ENCODE data around the gene CLIC4.

DNA sequence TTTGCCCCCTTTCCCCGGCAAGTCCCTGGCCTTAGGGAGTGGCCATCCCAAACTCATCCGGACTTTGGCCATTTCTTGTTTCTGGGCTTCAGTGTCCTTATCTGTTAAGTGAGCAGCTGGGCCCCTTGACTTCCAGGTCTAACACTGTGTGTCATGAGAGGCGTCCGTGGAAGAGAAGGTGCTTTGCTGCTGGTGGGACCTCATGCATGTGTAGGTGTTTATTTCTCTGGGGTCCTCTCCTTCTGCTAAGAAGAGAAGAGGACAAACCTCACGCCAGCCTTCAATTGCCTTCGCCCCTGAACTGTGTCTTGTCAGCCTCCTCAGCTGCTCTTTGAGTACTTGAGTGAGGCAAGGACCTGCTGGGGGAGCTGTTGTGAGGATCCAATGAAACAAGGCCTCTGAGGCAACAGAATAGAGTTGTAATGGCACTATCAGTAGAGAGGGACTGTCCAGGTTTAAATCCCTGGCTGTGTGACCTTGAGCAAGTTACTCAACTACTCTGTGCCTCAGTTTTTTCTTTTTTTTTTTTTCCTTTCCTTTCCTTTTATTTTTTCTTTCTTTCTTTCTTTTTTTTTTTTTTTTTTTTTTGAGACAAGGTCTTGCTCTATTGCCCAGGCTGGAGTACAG is 112.4 kb downstream of the CLIC4 start:
- no peak for TF ChIP-seq EZH2 (IDR thresholded peaks at IDR 0.05; ENCODE audit: borderline replicate concordance, low read length)
- TF ChIP-seq, protein P1, sequence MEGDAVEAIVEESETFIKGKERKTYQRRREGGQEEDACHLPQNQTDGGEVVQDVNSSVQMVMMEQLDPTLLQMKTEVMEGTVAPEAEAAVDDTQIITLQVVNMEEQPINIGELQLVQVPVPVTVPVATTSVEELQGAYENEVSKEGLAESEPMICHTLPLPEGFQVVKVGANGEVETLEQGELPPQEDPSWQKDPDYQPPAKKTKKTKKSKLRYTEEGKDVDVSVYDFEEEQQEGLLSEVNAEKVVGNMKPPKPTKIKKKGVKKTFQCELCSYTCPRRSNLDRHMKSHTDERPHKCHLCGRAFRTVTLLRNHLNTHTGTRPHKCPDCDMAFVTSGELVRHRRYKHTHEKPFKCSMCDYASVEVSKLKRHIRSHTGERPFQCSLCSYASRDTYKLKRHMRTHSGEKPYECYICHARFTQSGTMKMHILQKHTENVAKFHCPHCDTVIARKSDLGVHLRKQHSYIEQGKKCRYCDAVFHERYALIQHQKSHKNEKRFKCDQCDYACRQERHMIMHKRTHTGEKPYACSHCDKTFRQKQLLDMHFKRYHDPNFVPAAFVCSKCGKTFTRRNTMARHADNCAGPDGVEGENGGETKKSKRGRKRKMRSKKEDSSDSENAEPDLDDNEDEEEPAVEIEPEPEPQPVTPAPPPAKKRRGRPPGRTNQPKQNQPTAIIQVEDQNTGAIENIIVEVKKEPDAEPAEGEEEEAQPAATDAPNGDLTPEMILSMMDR (conservative IDR thresholded peaks at IDR 0.05 in 1 of 2, IDR thresholded peaks at IDR 0.05 in 1 of 2; ENCODE audit: extremely low read depth in 1 of 2, insufficient read depth in 1 of 2, low read depth in 1 of 2, low read length in 2 of 2) = no peak

All from mammary epithelial cell (primary cell).